Measurements from ENCODE around the gene RBMS1. TPM values are rescaled to one million over a fixed set of nuclear protein-coding genes. Genes with fewer than 3 reads are reported as not detected.

RBMS1 gene
- total and polyA plus RNA-seq, 2 donors, result 39.8 to 53.7 TPM

- Histone ChIP-seq H3K27ac (ENCODE audit: low read depth in 1 of 2, low read length in 1 of 2) (no peak overlapping the region), H3K36me3 (ENCODE audit: control insufficient read depth in 2 of 2, insufficient read depth in 2 of 2, low read length in 1 of 2) (no peaks in the 10 kb centered on the region), H3K4me1 (ENCODE audit: control insufficient read depth in 2 of 2, insufficient read depth in 2 of 2, low read length in 2 of 2) (peaks cover 0 to 2% of the 10 kb centered on the region in 2 donors), H3K27me3 (ENCODE audit: control insufficient read depth in 2 of 2, insufficient read depth in 1 of 2, low read length in 1 of 2) (no peaks in the 10 kb centered on the region), H3K4me3 (ENCODE audit: low read length in 2 of 2) (no peak overlapping the region), H3K9me3 (ENCODE audit: control insufficient read depth in 2 of 2, insufficient read depth in 1 of 2, low read length in 1 of 2) (no peaks in the 10 kb centered on the region)
- no peak for DNase-seq (ENCODE audit: low read depth in 6 of 9, low spot score in 9 of 9)
- 93% methylated on average over 2 of the region's 2 CpGs for WGBS
These were observed 153.9 kb downstream of the RBMS1 start for GRCh38 chr2:160339726-160340125.

- no peak for DNase-seq (ENCODE audit: low read depth in 6 of 9, low spot score in 9 of 9)
- H3K27ac ChIP-seq (ENCODE audit: low read depth in 1 of 2, low read length in 1 of 2), result no peak overlapping the region
- H3K4me3 ChIP-seq (ENCODE audit: low read length in 2 of 2), result no peak overlapping the region
- peaks cover 0 to 2% of the 10 kb centered on the region in 2 donors for H3K4me1 ChIP-seq (ENCODE audit: control insufficient read depth in 2 of 2, insufficient read depth in 2 of 2, low read length in 2 of 2)
- 86% methylated on average over 5 of the region's 5 CpGs for WGBS
- no peaks in the 10 kb centered on the region for H3K9me3 ChIP-seq (ENCODE audit: control insufficient read depth in 2 of 2, insufficient read depth in 1 of 2, low read length in 1 of 2)
- no peaks in the 10 kb centered on the region for H3K36me3 ChIP-seq (ENCODE audit: control insufficient read depth in 2 of 2, insufficient read depth in 2 of 2, low read length in 1 of 2)
- no peaks in the 10 kb centered on the region for H3K27me3 ChIP-seq (ENCODE audit: control insufficient read depth in 2 of 2, insufficient read depth in 1 of 2, low read length in 1 of 2)
These were observed 154.5 kb downstream of the RBMS1 start for GRCh38 chr2:160338901-160339685.

- Histone ChIP-seq H3K4me1 (ENCODE audit: control insufficient read depth in 2 of 2, insufficient read depth in 2 of 2, low read length in 2 of 2) (peaks cover 0 to 7% of the 10 kb centered on the region in 2 donors), H3K27me3 (ENCODE audit: control insufficient read depth in 2 of 2, insufficient read depth in 1 of 2, low read length in 1 of 2) (no peaks in the 10 kb centered on the region), H3K27ac (ENCODE audit: low read depth in 1 of 2, low read length in 1 of 2) (no peak overlapping the region), H3K9me3 (ENCODE audit: control insufficient read depth in 2 of 2, insufficient read depth in 1 of 2, low read length in 1 of 2) (no peaks in the 10 kb centered on the region), H3K36me3 (ENCODE audit: control insufficient read depth in 2 of 2, insufficient read depth in 2 of 2, low read length in 1 of 2) (no peaks in the 10 kb centered on the region), H3K4me3 (ENCODE audit: low read length in 2 of 2) (no peak overlapping the region)
- DNase-seq (ENCODE audit: low read depth in 6 of 9, low spot score in 9 of 9), result no peak
- 82% methylated on average over 3 of the region's 3 CpGs for WGBS
These were observed 155.9 kb downstream of the RBMS1 start for GRCh38 chr2:160337728-160338127.

GRCh38 chr2:160336635-160337034 is 157.0 kb downstream of the RBMS1 start:
- H3K9me3 ChIP-seq (ENCODE audit: control insufficient read depth in 2 of 2, insufficient read depth in 1 of 2, low read length in 1 of 2), result no peaks in the 10 kb centered on the region
- H3K36me3 ChIP-seq (ENCODE audit: control insufficient read depth in 2 of 2, insufficient read depth in 2 of 2, low read length in 1 of 2), result no peaks in the 10 kb centered on the region
- H3K27ac ChIP-seq (ENCODE audit: low read depth in 1 of 2, low read length in 1 of 2), result no peak overlapping the region
- no peak for DNase-seq (ENCODE audit: low read depth in 6 of 9, low spot score in 9 of 9)
- H3K4me1 ChIP-seq (ENCODE audit: control insufficient read depth in 2 of 2, insufficient read depth in 2 of 2, low read length in 2 of 2), result peaks cover 4 to 7% of the 10 kb centered on the region in 2 donors
- no peak overlapping the region for H3K4me3 ChIP-seq (ENCODE audit: low read length in 2 of 2)
- WGBS, result 98% methylated on average over 4 of the region's 4 CpGs
- H3K27me3 ChIP-seq (ENCODE audit: control insufficient read depth in 2 of 2, insufficient read depth in 1 of 2, low read length in 1 of 2), result no peaks in the 10 kb centered on the region

GRCh38 chr2:160336105-160336504 is 157.5 kb downstream of the RBMS1 start:
- Histone ChIP-seq H3K27ac (ENCODE audit: low read depth in 1 of 2, low read length in 1 of 2) (no peak overlapping the region), H3K4me3 (ENCODE audit: low read length in 2 of 2) (no peak overlapping the region), H3K27me3 (ENCODE audit: control insufficient read depth in 2 of 2, insufficient read depth in 1 of 2, low read length in 1 of 2) (no peaks in the 10 kb centered on the region), H3K9me3 (ENCODE audit: control insufficient read depth in 2 of 2, insufficient read depth in 1 of 2, low read length in 1 of 2) (no peaks in the 10 kb centered on the region), H3K4me1 (ENCODE audit: control insufficient read depth in 2 of 2, insufficient read depth in 2 of 2, low read length in 2 of 2) (peaks cover 4 to 7% of the 10 kb centered on the region in 2 donors), H3K36me3 (ENCODE audit: control insufficient read depth in 2 of 2, insufficient read depth in 2 of 2, low read length in 1 of 2) (no peaks in the 10 kb centered on the region)
- WGBS, result 92% methylated on average over 1 of the region's 1 CpG
- DNase-seq (ENCODE audit: low read depth in 6 of 9, low spot score in 9 of 9), result no peak

GRCh38 chr2:160335441-160335840 is 158.2 kb downstream of the RBMS1 start:
- Histone ChIP-seq H3K4me1 (ENCODE audit: control insufficient read depth in 2 of 2, insufficient read depth in 2 of 2, low read length in 2 of 2) (peaks cover 4 to 7% of the 10 kb centered on the region in 2 donors), H3K27ac (ENCODE audit: low read depth in 1 of 2, low read length in 1 of 2) (no peak overlapping the region), H3K4me3 (ENCODE audit: low read length in 2 of 2) (no peak overlapping the region), H3K27me3 (ENCODE audit: control insufficient read depth in 2 of 2, insufficient read depth in 1 of 2, low read length in 1 of 2) (no peaks in the 10 kb centered on the region), H3K36me3 (ENCODE audit: control insufficient read depth in 2 of 2, insufficient read depth in 2 of 2, low read length in 1 of 2) (peaks cover 0 to 3% of the 10 kb centered on the region in 2 donors), H3K9me3 (ENCODE audit: control insufficient read depth in 2 of 2, insufficient read depth in 1 of 2, low read length in 1 of 2) (no peaks in the 10 kb centered on the region)
- 96% methylated on average over 5 of the region's 5 CpGs for WGBS
- DNase-seq (ENCODE audit: low read depth in 6 of 9, low spot score in 9 of 9), result no peak

- H3K27ac ChIP-seq (ENCODE audit: low read depth in 1 of 2, low read length in 1 of 2), result no peak overlapping the region
- 94% methylated on average over 4 of the region's 4 CpGs for WGBS
- no peak for DNase-seq (ENCODE audit: low read depth in 6 of 9, low spot score in 9 of 9)
These were observed 159.4 kb downstream of the RBMS1 start for GRCh38 chr2:160334028-160334741.

GRCh38 chr2:160333324-160334027 is 160.1 kb downstream of the RBMS1 start:
- H3K4me1 ChIP-seq (ENCODE audit: control insufficient read depth in 2 of 2, insufficient read depth in 2 of 2, low read length in 2 of 2), result peaks cover 4% of the 10 kb centered on the region in 2 donors
- H3K27me3 ChIP-seq (ENCODE audit: control insufficient read depth in 2 of 2, insufficient read depth in 1 of 2, low read length in 1 of 2), result no peaks in the 10 kb centered on the region
- WGBS, result 86% methylated on average over 2 of the region's 2 CpGs
- no peaks in the 10 kb centered on the region for H3K9me3 ChIP-seq (ENCODE audit: control insufficient read depth in 2 of 2, insufficient read depth in 1 of 2, low read length in 1 of 2)
- no peak overlapping the region for H3K27ac ChIP-seq (ENCODE audit: low read depth in 1 of 2, low read length in 1 of 2)
- H3K4me3 ChIP-seq (ENCODE audit: low read length in 2 of 2), result no peak overlapping the region
- no peak for DNase-seq (ENCODE audit: low read depth in 6 of 9, low spot score in 9 of 9)
- H3K36me3 ChIP-seq (ENCODE audit: control insufficient read depth in 2 of 2, insufficient read depth in 2 of 2, low read length in 1 of 2), result peaks cover 0 to 3% of the 10 kb centered on the region in 2 donors

More at GRCh38 chr2:160334028-160334741, 159.4 kb downstream of the RBMS1 start:
- Histone ChIP-seq H3K9me3 (ENCODE audit: control insufficient read depth in 2 of 2, insufficient read depth in 1 of 2, low read length in 1 of 2) (no peaks in the 10 kb centered on the region), H3K27me3 (ENCODE audit: control insufficient read depth in 2 of 2, insufficient read depth in 1 of 2, low read length in 1 of 2) (no peaks in the 10 kb centered on the region), H3K4me1 (ENCODE audit: control insufficient read depth in 2 of 2, insufficient read depth in 2 of 2, low read length in 2 of 2) (peaks cover 4 to 7% of the 10 kb centered on the region in 2 donors), H3K36me3 (ENCODE audit: control insufficient read depth in 2 of 2, insufficient read depth in 2 of 2, low read length in 1 of 2) (peaks cover 0 to 3% of the 10 kb centered on the region in 2 donors), H3K4me3 (ENCODE audit: low read length in 2 of 2) (no peak overlapping the region)

- peaks cover 4% of the 10 kb centered on the region in 2 donors for H3K4me1 ChIP-seq (ENCODE audit: control insufficient read depth in 2 of 2, insufficient read depth in 2 of 2, low read length in 2 of 2)
These were observed 161.3 kb downstream of the RBMS1 start for GRCh38 chr2:160332318-160332717.

More at GRCh38 chr2:160332318-160332717, 161.3 kb downstream of the RBMS1 start:
- Histone ChIP-seq H3K9me3 (ENCODE audit: control insufficient read depth in 2 of 2, insufficient read depth in 1 of 2, low read length in 1 of 2) (no peaks in the 10 kb centered on the region), H3K27me3 (ENCODE audit: control insufficient read depth in 2 of 2, insufficient read depth in 1 of 2, low read length in 1 of 2) (no peaks in the 10 kb centered on the region), H3K36me3 (ENCODE audit: control insufficient read depth in 2 of 2, insufficient read depth in 2 of 2, low read length in 1 of 2) (peaks cover 0 to 3% of the 10 kb centered on the region in 2 donors), H3K4me3 (ENCODE audit: low read length in 2 of 2) (no peak overlapping the region), H3K27ac (ENCODE audit: low read depth in 1 of 2, low read length in 1 of 2) (no peak overlapping the region)
- 29% methylated on average over 2 of the region's 2 CpGs for WGBS
- peak in 5 of 9 donors; percentile 9 to 53 (median 26) for DNase-seq (ENCODE audit: low read depth in 6 of 9, low spot score in 9 of 9)

Measured in thymus (tissue), 11 donors.